SHP77 (cell line): ENCODE data around the gene PPM1H.
"Not testable (repeated sequence)": the region's sequence is repeated elsewhere in the genome, so short reads cannot be mapped to it uniquely, and the experiment has no call there.

ENCODE experiments used
- DNase-seq, 2 experiments: peaks; one replicate each; lab custom pipeline; 2025; lab: John Stamatoyannopoulos, UW

The PPM1H gene

GRCh38 chr12:62767496-62767895 lies 167.5 kb downstream of the PPM1H start:
- no peak for DNase-seq

GRCh38 chr12:62766496-62766895 lies 168.5 kb downstream of the PPM1H start:
- DNase-seq: no peak

- no peak for DNase-seq
These were observed 170.9 kb downstream of the PPM1H start for GRCh38 chr12:62763861-62764645.

GRCh38 chr12:62763312-62763711 lies 171.6 kb downstream of the PPM1H start:
- no peak for DNase-seq

- DNase-seq: no peak
These were observed 172.3 kb downstream of the PPM1H start for GRCh38 chr12:62762645-62763044.

GRCh38 chr12:62761658-62762057 lies 173.3 kb downstream of the PPM1H start:
- no peak for DNase-seq

- DNase-seq: no peak
These were observed 174.2 kb downstream of the PPM1H start for GRCh38 chr12:62760779-62761178.

GRCh38 chr12:62760341-62760740 lies 174.6 kb downstream of the PPM1H start:
- DNase-seq: not testable (repeated sequence)

GRCh38 chr12:62758216-62758615 lies 176.7 kb downstream of the PPM1H start:
- DNase-seq: no peak

- DNase-seq: no peak
These were observed 177.9 kb downstream of the PPM1H start for GRCh38 chr12:62757048-62757447.

- no peak for DNase-seq
These were observed 180.2 kb downstream of the PPM1H start for GRCh38 chr12:62754706-62755105.

GRCh38 chr12:62751810-62752155 lies 183.2 kb downstream of the PPM1H start:
- no peak for DNase-seq

GRCh38 chr12:62750941-62751809 lies 183.8 kb downstream of the PPM1H start:
- DNase-seq: no peak

- DNase-seq: no peak
These were observed 185.4 kb downstream of the PPM1H start for GRCh38 chr12:62749586-62749985.

GRCh38 chr12:62748941-62749468 lies 185.9 kb downstream of the PPM1H start:
- DNase-seq: no peak

GRCh38 chr12:62744551-62744950 lies 190.4 kb downstream of the PPM1H start:
- DNase-seq: peak in 1 of 2 experiments; percentile 69

- no peak for DNase-seq
These were observed 195.5 kb downstream of the PPM1H start for GRCh38 chr12:62739266-62740015.

GRCh38 chr12:62738616-62739015 lies 196.3 kb downstream of the PPM1H start:
- no peak for DNase-seq

GRCh38 chr12:62738105-62738504 lies 196.8 kb downstream of the PPM1H start:
- no peak for DNase-seq

GRCh38 chr12:62737615-62738014 lies 197.3 kb downstream of the PPM1H start:
- DNase-seq: no peak

GRCh38 chr12:62737188-62737587 lies 197.8 kb downstream of the PPM1H start:
- no peak for DNase-seq

- no peak for DNase-seq
These were observed 198.4 kb downstream of the PPM1H start for GRCh38 chr12:62736596-62736995.
